Kidney tubule cell (primary cell): ENCODE measurements around the gene DSN1.
"Not testable (repeated sequence)": the region's sequence is repeated elsewhere in the genome, so short reads cannot be mapped to it uniquely, and the experiment has no call there.

Experiments
- DNase-seq: peaks from one replicate; pipeline ENCODE4 v3.0.0-alpha.2; 2018; ENCODE audit warnings: low spot score

DSN1 gene

DNA sequence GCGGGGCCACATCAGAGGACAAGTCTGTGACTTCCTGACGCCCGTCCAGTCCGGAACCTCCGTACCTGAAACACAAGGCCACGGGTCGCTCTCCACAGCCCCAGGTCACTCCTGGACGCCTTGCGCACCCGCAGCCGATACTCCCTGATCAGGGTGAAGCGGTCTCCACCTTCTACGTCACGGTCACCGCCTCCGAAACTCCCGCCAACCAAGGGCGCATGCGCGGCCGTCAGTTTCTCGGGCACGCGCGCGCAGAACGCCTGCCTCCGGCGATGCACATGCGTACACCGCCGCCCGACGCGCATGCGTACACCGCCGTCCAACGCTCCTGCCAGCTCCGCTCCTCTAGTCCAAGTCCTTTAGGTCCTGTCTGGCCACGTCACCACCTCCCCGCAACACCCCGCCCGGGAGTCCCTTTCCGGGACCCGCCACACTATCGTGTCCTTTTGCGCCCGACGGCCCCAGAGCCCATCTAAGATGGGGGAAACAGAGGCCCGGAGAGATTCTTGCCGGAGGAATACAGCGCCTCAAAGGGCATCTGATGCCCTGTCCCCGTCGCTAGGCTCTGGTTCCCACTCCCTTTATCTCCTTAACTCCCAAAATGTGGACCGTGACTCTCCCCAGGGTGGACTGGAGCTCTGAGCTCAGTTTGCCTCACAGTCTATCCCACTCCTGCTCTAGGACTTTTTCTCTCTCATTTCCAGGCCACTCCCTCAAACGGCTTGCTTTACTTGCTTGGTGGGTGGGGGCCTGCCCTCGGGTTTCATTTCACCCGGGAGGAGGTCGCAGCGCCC lies at the start of gene DSN1:
Gene DSN1, minus strand, starts transcription at position 167 of the 794 bp plus-strand sequence. CDS start 2,305 bp downstream, outside the sequence.
- peak; percentile 98 for DNase-seq

GRCh38 chr20:36823121-36823520 lies 49.6 kb upstream of the DSN1 start:
- no peak for DNase-seq

DNA sequence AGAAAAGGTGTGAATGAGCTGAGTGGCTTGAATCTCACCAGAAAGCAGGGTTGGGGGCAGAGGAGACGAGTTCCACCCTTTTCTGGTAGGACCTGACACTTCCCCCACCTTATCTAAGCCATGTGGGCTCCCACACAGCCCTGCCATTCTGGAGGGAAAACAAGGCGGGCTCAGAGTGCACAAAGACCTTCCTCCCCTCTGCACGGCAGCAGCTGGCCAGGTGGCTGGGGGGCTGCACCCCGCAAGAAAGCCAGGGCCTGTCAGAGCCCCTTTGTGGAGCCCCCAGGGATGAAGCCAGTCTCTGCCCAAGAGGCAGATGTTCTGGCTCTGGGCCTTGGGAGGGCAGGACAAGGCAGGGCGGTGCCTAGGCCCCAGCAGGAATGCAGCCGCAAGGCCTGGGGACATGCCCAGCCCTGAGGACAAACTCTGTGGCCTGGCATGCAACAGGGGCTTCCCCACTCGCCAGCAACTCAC lies 48.4 kb upstream of the DSN1 start:
- peak; percentile 55 for DNase-seq

DNA sequence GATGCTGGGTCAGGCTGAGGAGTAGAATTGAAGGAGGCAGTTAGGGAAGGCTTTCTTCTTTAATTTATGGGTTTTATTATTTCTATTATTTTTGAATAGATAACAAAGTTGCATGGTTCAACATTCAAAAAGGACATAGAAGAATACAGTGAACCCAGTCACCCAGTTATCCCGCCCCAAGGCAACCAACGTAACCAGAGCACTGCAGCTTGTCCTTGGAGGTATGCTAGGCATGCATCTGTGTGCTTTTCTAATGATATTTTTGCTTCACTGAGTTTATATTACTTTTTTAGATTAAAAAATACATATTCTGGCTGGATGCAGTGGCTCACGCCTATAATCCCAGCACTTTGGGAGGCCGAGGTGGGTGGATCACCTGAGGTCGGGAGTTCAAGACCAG lies 47.4 kb upstream of the DSN1 start:
- no peak for DNase-seq

- DNase-seq, result no peak
Measured at GRCh38 chr20:36820073-36820472, 46.5 kb upstream of the DSN1 start.

DNA sequence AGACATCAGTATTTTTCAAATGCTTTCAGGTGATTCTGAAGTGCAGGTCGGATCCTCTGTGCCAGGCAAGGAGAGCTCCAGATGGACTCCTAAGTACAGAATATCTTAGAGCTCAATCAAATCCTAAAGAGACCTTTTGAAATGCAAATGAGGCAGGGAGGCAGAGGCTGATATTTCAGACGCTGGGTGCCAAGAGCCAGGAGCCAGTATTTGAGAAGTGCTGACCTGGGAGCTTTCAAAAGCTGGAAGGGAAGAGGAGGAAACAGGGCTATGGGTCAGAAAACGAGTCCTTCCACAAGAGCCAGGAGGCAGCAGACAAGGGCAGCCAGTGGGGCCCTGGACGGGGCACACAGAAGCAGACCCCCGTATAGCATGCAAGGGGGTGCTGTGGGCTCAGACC lies 46.1 kb upstream of the DSN1 start:
- no peak for DNase-seq

- no peak for DNase-seq
Measured at GRCh38 chr20:36818861-36819260, 45.3 kb upstream of the DSN1 start.

GRCh38 chr20:36818185-36818584 lies 44.6 kb upstream of the DSN1 start:
- no peak for DNase-seq

DNA sequence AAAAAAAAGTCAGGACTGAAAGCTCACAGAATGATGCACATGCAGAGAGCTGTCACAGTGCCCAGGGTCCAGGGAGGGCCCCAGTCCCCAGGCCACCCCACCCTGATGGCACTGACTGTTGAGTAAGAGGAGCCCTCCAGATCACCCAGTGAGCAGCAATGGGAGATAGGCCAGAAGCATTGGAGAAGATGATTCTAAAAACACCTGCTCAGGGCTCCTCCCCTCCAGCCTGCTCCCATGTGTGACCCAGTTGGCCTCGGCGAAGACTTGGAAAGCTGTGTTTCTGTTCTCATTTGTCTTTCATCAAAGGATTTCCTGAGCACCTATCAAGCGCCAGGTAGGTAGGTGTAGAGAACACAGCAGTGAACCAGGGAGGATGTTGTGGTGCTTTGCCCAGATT lies 43.9 kb upstream of the DSN1 start:
- DNase-seq, result no peak

DNA sequence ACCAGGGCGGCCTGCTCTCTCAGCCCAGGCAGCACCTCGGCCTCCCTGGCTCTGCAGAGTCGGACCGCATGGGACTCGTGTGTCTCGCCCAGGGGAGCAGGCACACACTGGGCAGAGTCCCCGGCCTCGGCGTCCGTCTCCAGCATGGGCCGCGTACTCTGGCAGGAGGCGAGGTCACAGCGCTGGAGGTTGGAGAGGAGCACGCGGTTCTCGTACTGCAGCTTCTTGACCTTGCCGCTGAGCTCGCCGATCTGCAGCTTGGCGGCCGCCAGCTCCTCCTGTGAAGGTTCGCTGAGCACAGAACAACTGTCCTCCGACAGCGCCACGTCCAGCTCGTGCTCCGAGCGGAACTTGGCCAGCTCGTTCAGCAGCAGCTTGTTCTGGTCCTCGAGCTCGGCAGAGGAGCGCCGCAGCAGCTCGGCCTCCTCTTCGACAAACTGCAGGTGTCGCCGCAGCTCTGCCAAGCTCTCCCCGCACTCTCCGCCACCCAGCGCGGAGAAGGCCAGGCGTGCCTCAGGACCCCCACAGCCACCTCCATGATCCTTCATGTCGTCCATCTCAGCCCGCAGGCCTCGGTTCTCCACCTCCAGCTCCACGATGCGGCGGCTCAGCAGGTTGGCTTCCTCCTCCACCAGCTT lies 42.0 kb upstream of the DSN1 start:
- DNase-seq, result no peak

DNA sequence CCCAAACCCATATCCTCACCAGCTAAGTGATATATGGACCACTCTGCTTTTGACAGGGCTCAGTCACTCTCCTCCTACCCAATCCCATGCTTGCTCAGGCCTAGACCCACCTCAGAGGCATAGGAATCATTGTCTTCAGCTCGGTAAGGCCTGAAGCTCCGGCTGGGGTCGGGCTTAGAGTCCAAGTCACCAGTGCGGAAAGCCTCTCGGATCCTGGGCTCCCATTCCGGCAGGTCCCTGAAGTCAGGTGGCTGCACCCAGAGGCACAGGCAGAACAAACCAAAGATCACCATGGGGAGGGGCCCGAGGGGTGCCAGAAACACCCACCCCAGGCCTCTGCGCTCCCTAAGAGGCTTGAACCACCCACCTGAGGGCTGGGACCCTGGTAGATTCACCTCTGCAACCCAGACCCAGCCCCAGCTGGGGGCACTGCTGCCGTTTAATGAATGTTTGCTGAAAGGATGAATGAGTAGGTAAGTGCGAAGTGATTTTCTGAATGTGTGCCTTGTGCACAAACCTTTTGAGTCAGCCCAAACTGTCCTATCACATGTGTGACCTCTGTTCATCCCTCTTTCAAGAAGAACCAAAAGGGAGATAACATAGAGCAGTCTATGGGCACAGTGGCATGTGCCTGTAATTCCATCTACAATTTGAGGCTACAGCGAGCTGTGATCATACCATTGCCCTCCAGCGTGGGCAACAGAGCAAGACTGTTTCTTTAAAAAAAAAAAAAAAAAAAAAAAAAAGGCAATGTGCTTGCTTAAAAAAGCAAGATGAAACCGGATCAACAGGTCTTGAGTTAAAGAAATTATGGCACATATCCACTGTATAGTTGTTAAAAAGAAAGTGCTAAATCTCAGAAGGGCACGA lies 39.3 kb upstream of the DSN1 start:
- DNase-seq, result no peak

DNA sequence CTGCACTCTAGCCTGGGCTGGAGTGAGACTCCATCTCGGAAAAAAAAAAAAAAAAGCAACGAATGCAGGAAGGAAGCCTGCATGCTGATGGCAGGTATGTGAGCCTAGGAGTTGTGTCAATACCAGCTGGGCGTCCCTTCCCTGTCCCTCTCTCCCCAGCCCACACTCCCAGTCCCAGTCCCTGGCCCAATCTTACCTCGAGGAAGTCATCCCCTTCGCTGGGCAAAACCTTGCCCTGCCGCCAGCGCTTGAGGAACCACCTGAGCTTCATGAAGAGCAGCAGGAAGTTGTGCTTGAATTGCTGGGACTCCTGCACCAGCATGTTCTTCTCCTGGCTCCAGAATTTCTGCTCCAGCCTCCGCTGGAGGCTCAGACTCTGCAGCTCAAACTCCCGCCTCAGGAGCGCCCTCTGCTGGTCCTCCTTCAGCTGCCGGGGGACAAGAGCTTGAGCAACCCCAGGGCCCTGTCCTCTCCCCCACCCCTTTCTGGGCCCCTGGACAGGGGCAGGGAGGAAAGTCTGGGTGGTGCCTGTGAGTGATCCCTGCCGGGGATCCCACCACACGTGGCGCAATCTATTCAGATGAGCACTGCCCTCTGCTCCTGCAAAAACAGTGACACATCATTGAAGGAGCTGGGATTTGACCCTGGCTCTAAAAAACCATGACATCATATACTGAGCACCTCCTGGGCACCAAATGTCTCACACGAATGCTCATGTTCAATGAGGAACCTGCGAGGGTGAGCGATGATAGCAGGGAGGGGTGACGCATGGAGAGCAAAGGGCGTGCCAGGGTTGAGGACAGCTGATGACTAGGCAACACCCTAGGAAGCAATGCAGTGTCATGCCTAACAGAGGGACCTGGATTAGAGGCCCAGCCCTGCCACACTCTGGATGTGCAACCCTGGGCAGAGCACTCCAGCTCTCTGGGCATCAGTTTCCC lies 35.0 kb upstream of the DSN1 start:
- DNase-seq, result peak; percentile 99

- no peak for DNase-seq
Measured at GRCh38 chr20:36806049-36806448, 32.5 kb upstream of the DSN1 start.

DNA sequence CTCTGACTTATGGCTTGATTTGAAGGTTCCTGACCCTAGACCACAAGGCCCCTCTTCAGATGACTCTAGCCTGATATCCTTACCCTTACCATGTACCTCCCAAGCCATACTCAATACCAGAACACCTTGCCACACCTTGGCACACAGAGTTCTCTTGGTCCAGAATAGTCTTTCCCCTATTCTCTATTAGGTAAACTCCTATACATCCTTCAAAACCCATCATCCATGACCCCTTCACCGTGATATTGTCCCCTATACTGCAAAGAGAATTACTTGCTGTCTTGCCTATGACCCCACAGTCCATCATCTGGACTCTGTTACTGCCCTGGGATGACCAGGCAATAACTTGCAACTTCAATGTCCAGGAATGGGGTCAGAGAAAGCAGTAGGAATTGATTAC lies 31.8 kb upstream of the DSN1 start:
- no peak for DNase-seq

- DNase-seq, result no peak
Measured at GRCh38 chr20:36804425-36804824, 30.9 kb upstream of the DSN1 start.

GRCh38 chr20:36802326-36803222 lies 29.0 kb upstream of the DSN1 start:
- DNase-seq, result peak; percentile 50

GRCh38 chr20:36800410-36800809 lies 26.8 kb upstream of the DSN1 start:
- DNase-seq, result no peak

DNA sequence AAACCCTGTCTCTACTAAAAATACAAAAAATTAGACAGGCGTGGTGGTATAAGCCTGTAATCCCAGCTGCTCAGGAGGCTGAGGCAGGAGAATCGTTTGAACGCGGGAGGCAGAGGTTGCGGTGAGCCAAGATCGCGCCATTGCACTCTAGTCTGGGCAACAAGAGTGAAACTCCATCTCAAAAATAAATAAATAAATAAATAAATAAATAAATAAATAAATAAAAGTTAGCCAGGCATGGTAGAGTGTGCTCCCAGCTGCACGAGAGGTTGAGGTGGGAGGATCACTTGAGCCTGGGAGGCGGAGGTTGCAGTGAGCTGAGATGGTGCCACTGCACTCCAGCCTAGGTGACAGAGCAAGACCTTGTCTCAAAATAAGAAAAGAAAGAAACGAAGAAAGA lies 25.8 kb upstream of the DSN1 start:
- DNase-seq, result not testable (repeated sequence)

GRCh38 chr20:36796875-36797274 lies 23.3 kb upstream of the DSN1 start:
- no peak for DNase-seq

DNA sequence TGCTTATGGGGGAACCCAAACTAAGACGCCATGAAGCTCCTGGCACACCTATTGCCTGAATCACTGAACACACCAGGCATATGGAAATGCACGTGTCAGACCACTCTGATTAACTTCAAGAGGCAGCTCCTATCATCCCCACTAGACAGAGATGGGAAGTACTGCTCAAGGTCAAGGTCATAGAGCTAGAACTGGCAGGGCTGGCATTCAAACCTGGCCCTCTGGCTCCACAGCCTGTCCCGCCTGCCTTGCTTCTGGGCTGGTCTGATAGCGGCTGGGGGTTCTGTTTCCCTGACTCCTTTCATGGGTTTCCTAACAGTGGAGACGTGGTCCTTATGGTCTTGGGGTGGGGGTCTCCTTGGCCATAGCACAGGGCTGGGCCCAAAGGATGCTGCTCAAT lies 22.6 kb upstream of the DSN1 start:
- no peak for DNase-seq
